Tibial nerve (tissue), 4 donors: ENCODE data around the gene IQSEC1. TPM values are rescaled to one million over a fixed set of nuclear protein-coding genes. Genes with fewer than 3 reads are reported as not detected.
A peak's percentile ranks its signal among the peaks of the same experiment; 100 is the strongest.

Experiments used
- DNase-seq, 2 donors: peaks; one replicate each; pipeline ENCODE4 v3.0.0-alpha.2; 2019; ENCODE audit warnings: low spot score in 2 of 2
- H3K27ac ChIP-seq, 4 donors: fragments of 200-600 bp; sonication (generic) in 3 of 4; one replicate each; pipeline ENCODE4 v1.5.1; 2017 to 2019; ENCODE audit warnings: mild to moderate bottlenecking in 1 of 4
- H3K27me3 ChIP-seq, 2 donors: fragments of 200-600 bp; sonication (generic) in 1 of 2; one replicate each; pipeline versions ENCODE4 v1.5.1 to v1.6.0; 2017 to 2019
- H3K36me3 ChIP-seq, 3 donors: fragments of 200-600 bp; sonication (generic); one replicate each; pipeline ENCODE4 v1.5.1; 2018 to 2019
- H3K4me1 ChIP-seq, 4 donors: fragments of 200-600 bp; sonication (generic) in 3 of 4; one replicate each; pipeline ENCODE4 v1.5.1; 2017 to 2019
- H3K4me3 ChIP-seq, 4 donors: fragments of 200-600 bp; sonication (generic) in 3 of 4; one replicate each; pipeline ENCODE4 v1.5.1; 2017 to 2019; ENCODE audit warnings: mild to moderate bottlenecking in 1 of 4, moderate library complexity in 1 of 4
- H3K9me3 ChIP-seq, 4 donors: fragments of 200-600 bp; sonication (generic) in 3 of 4; one replicate each; pipeline ENCODE4 v1.5.1; 2017 to 2019
- EP300 ChIP-seq, 2 donors: sonication (generic); formaldehyde crosslinking; IDR thresholded peaks; one replicate each; pipeline ENCODE4 v1.6.1; 2017; ENCODE audit warnings: antibody characterized with exemption in 2 of 2, mild to moderate bottlenecking in 1 of 2
- POLR2A ChIP-seq, 2 donors: fragments of 450-650 bp; IDR thresholded peaks; one replicate each; pipeline ENCODE4 v1.6.1; 2017; ENCODE audit warnings: antibody characterized with exemption in 2 of 2, mild to moderate bottlenecking in 2 of 2, moderate library complexity in 2 of 2
- WGBS, 2 donors: methylation state at CpG; one replicate each; pipeline ENCODE4 v1.1.5; 2018; 5-methylcytosine and 5-hydroxymethylcytosine counted together
- total RNA-seq, 4 donors: library from RNA; depleted of rRNA; stranded (reverse); fragments of >200 nt; gene quantifications; one replicate each; pipeline ENCODE4 v1.1.0, GENCODE V29; 2016
- TF ChIP-seq, protein P1 (sequence below), 5 experiments: fragments of 200-600 bp in 3 of 5; fragments of 450-650 bp in 2 of 5; sonication (generic) in 3 of 5; IDR thresholded peaks; one replicate each; pipeline ENCODE4 v1.5.1; 2016 to 2019; ENCODE audit warnings: antibody characterized with exemption in 5 of 5, mild to moderate bottlenecking in 3 of 5, moderate library complexity in 2 of 5

Gene IQSEC1
- total RNA-seq, 4 donors from 2014 or later, result 58.2 to 77.5 (median 68.6) TPM

GRCh38 chr3:12983319-12983718 is 89.9 kb downstream of the IQSEC1 start:
- Histone ChIP-seq H3K9me3 (no peaks in the 10 kb centered on the region), H3K27ac (no peak overlapping the region), H3K27me3 (no peaks in the 10 kb centered on the region), H3K4me3 (no peak overlapping the region), H3K4me1 (peaks cover 0 to 20% (median 3%) of the 10 kb centered on the region in 4 donors), H3K36me3 (peaks cover 0 to 5% (median 0%) of the 10 kb centered on the region in 3 donors)
- DNase-seq, result no peak
- WGBS, 2 donors, result 86 to 93% methylated on average over 7 to 9 of the region's 9 CpGs
- TF ChIP-seq, protein P1, sequence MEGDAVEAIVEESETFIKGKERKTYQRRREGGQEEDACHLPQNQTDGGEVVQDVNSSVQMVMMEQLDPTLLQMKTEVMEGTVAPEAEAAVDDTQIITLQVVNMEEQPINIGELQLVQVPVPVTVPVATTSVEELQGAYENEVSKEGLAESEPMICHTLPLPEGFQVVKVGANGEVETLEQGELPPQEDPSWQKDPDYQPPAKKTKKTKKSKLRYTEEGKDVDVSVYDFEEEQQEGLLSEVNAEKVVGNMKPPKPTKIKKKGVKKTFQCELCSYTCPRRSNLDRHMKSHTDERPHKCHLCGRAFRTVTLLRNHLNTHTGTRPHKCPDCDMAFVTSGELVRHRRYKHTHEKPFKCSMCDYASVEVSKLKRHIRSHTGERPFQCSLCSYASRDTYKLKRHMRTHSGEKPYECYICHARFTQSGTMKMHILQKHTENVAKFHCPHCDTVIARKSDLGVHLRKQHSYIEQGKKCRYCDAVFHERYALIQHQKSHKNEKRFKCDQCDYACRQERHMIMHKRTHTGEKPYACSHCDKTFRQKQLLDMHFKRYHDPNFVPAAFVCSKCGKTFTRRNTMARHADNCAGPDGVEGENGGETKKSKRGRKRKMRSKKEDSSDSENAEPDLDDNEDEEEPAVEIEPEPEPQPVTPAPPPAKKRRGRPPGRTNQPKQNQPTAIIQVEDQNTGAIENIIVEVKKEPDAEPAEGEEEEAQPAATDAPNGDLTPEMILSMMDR (IDR thresholded peaks at IDR 0.05), result no peak
- TF ChIP-seq EP300 (IDR thresholded peaks at IDR 0.05) (no peak), POLR2A (IDR thresholded peaks at IDR 0.05) (no peak)

GRCh38 chr3:12982619-12983101 is 90.6 kb downstream of the IQSEC1 start:
- 70 to 96% methylated on average over 3 to 5 of the region's 5 CpGs for WGBS, 2 donors
- TF ChIP-seq, protein P1 (IDR thresholded peaks at IDR 0.05), result no peak
- TF ChIP-seq EP300 (IDR thresholded peaks at IDR 0.05), result no peak
- no peak for TF ChIP-seq POLR2A (IDR thresholded peaks at IDR 0.05)
- H3K4me3 ChIP-seq, result no peak overlapping the region

DNA sequence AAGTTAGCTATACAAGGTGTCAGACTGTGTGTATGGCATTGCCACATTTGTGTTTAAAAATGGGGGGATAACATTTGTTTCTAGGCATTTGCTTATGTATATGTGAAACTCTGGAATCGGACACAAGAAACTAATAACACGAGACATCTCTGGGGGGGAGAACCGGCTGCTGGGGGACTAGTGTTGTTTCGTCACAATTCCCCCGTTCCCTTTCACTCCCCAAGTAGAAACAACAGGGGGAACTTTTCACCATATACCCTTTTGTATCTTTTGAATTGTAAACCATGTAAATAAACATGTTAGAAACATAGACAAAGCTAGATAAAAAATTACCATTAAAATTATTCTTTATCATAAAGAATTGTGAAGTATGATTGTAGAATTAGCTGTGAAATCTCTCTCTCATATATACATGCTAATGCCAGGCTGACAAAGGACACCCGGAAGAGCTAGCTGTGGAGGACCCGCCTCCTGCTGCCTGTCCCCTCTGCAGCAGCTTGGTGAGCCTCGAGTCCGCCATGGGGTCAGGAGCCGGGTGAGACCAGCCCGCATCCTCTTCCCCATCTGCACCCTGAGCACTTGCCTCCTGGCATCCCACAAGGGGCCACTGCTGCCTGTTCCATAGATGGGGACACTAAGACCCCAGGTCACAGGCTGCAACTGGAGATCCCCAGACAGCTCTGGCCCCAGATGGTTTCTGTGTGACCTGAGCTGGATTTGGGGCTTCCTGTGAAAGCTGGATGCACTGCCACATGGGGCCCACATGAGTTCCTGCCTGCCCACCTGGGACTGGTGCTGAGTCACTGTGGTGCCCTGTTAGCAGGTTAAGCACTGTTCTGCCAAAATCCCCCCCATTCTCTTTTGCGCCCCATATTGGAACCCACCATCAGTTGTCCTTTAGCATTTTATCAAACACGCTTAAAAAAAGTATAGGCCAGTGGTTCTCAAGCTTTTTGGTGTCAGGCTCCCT is 91.6 kb downstream of the IQSEC1 start:
- Histone ChIP-seq H3K9me3 (no peaks in the 10 kb centered on the region), H3K36me3 (peaks cover 0 to 5% (median 0%) of the 10 kb centered on the region in 3 donors), H3K27me3 (no peaks in the 10 kb centered on the region), H3K4me3 (no peak overlapping the region), H3K27ac (no peak overlapping the region), H3K4me1 (peaks cover 0 to 20% (median 3%) of the 10 kb centered on the region in 4 donors)
- no peak for DNase-seq
- TF ChIP-seq POLR2A (IDR thresholded peaks at IDR 0.05), result no peak
- TF ChIP-seq EP300 (IDR thresholded peaks at IDR 0.05), result no peak
- TF ChIP-seq, protein P1 (IDR thresholded peaks at IDR 0.05), result no peak
- 74 to 76% methylated on average over 13 of the region's 13 CpGs for WGBS, 2 donors

More at GRCh38 chr3:12982619-12983101, 90.6 kb downstream of the IQSEC1 start:
- H3K27me3 ChIP-seq, result no peaks in the 10 kb centered on the region
- H3K9me3 ChIP-seq, result no peaks in the 10 kb centered on the region
- no peak for DNase-seq
- H3K27ac ChIP-seq, result peak overlapping the region in 1 of 4 donors; percentile 36
- peaks cover 0 to 5% (median 0%) of the 10 kb centered on the region in 3 donors for H3K36me3 ChIP-seq
- H3K4me1 ChIP-seq, result peaks cover 0 to 20% (median 3%) of the 10 kb centered on the region in 4 donors

DNA sequence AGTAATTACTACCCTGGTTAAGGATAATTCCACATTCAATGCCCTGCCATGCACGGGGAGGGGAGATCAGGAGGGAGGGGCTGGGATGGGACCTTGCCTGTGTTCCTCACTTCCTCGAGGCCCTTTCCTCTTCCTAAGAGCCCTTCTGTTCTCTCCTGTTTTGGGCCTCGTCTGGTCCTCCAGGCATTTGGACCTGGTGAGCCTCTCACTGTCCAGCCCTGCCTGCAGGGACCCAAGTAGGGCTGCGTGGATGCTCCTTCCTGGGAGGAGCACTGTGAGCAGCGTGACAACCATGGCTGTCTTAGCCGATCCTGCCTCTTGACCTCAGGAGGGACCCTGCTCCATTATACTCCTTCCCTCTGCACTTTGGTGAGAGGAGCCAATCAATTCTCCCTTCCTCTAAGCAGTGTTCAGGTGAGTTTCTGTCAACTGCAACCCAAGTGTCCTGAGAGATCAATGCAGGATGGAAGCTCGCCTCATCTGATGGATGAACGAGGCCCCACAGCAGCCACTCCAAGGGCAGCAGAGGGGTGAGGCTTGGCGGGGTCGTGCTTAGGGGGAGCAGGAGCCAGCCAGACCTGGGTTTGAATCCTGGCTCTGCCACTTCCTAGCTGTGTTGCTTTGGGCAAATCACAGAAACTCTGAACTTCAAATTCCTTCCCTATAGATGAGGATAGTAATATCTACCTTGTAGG is 92.5 kb downstream of the IQSEC1 start:
- Histone ChIP-seq H3K9me3 (no peaks in the 10 kb centered on the region), H3K27me3 (no peaks in the 10 kb centered on the region), H3K36me3 (peaks cover 0 to 5% (median 0%) of the 10 kb centered on the region in 3 donors), H3K27ac (no peak overlapping the region), H3K4me3 (no peak overlapping the region), H3K4me1 (peaks cover 0 to 19% (median 3%) of the 10 kb centered on the region in 4 donors)
- DNase-seq, result no peak
- WGBS, 2 donors, result 73% methylated on average over 8 to 10 of the region's 10 CpGs
- TF ChIP-seq, protein P1 (IDR thresholded peaks at IDR 0.05), result no peak
- TF ChIP-seq POLR2A (IDR thresholded peaks at IDR 0.05) (no peak), EP300 (IDR thresholded peaks at IDR 0.05) (no peak)
